ENCODE data around the gene AIFM1. TPM values are rescaled to one million over a fixed set of nuclear protein-coding genes. Genes with fewer than 3 reads are reported as not detected.

Gene AIFM1
- total RNA-seq, 1 donor from 2014 or later = 27.7 TPM

DNA sequence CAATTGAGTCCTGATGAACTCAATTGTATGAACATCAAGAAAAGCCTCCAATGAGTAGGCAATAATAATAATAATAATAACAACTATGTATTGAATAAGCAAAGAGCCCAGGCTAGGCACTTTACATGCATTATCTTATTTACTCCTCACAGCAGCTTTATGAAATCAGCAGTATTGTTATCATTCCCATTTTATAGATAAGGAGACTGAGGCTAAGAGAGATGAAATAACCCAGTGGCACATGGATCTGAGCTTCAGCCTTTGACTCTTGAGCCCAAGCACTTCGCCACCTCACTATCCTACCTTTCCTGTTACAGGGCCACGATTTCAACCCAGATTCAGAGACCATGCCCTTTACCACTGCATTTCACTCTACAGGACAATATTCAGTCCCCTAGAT, 9.3 kb upstream of the AIFM1 start:
- H3K36me3 Mint-ChIP-seq (ENCODE audit: unreplicated experiment) = no peaks in the 10 kb centered on the region
- no peak overlapping the region for H3K4me3 Mint-ChIP-seq (ENCODE audit: unreplicated experiment)
- H3K9me3 Mint-ChIP-seq (ENCODE audit: unreplicated experiment) = peaks cover 6% of the 10 kb centered on the region
- H3K27ac Mint-ChIP-seq (ENCODE audit: unreplicated experiment) = no peak overlapping the region
- peaks cover 32% of the 10 kb centered on the region for H3K4me1 Mint-ChIP-seq (ENCODE audit: unreplicated experiment)
- no peak for DNase-seq (ENCODE audit: extremely low spot score, unreplicated experiment)
- H3K27me3 Mint-ChIP-seq (ENCODE audit: unreplicated experiment) = no peaks in the 10 kb centered on the region
- TF ChIP-seq, protein P1, sequence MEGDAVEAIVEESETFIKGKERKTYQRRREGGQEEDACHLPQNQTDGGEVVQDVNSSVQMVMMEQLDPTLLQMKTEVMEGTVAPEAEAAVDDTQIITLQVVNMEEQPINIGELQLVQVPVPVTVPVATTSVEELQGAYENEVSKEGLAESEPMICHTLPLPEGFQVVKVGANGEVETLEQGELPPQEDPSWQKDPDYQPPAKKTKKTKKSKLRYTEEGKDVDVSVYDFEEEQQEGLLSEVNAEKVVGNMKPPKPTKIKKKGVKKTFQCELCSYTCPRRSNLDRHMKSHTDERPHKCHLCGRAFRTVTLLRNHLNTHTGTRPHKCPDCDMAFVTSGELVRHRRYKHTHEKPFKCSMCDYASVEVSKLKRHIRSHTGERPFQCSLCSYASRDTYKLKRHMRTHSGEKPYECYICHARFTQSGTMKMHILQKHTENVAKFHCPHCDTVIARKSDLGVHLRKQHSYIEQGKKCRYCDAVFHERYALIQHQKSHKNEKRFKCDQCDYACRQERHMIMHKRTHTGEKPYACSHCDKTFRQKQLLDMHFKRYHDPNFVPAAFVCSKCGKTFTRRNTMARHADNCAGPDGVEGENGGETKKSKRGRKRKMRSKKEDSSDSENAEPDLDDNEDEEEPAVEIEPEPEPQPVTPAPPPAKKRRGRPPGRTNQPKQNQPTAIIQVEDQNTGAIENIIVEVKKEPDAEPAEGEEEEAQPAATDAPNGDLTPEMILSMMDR (IDR thresholded peaks at IDR 0.05) = no peak

DNA sequence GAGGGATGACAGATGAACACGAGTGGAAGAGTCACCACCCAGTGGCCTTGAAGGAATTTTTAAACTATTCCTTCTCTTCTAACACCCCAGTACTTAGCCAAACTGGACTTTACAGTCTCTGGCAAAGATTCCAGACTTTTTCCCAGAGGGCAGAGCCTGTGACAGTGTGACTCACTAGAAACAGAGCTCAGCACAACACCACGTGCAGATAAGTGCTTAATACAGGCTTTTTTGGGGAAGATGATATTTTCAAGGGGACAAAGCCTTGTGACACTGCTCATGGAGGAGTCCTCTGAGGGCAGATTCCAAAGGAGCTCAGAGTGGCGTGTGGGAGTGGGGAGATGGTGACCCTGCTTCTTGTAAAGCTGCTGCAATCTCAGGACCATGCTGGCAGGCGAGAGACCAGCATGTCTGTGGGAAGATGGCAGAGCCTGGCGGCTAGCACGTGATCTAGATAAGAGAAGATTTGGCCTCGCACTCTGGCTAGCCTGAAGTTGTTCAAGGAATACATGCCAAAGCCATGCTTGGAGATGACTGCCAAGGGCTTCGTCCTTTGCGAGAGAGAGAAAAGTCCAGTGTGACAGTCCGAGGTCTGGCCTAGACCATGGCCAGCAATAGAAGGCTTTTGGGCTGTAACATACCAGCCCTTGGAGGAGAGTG, 8.5 kb upstream of the AIFM1 start:
- TF ChIP-seq, protein P1 (IDR thresholded peaks at IDR 0.05) = no peak
- Mint-ChIP-seq H3K9me3 (ENCODE audit: unreplicated experiment) (peaks cover 6% of the 10 kb centered on the region), H3K27ac (ENCODE audit: unreplicated experiment) (peak overlapping the region; percentile 92), H3K36me3 (ENCODE audit: unreplicated experiment) (no peaks in the 10 kb centered on the region), H3K27me3 (ENCODE audit: unreplicated experiment) (no peaks in the 10 kb centered on the region), H3K4me3 (ENCODE audit: unreplicated experiment) (peak overlapping the region; percentile 10), H3K4me1 (ENCODE audit: unreplicated experiment) (peaks cover 27% of the 10 kb centered on the region)
- DNase-seq (ENCODE audit: extremely low spot score, unreplicated experiment) = peak; percentile 63

DNA sequence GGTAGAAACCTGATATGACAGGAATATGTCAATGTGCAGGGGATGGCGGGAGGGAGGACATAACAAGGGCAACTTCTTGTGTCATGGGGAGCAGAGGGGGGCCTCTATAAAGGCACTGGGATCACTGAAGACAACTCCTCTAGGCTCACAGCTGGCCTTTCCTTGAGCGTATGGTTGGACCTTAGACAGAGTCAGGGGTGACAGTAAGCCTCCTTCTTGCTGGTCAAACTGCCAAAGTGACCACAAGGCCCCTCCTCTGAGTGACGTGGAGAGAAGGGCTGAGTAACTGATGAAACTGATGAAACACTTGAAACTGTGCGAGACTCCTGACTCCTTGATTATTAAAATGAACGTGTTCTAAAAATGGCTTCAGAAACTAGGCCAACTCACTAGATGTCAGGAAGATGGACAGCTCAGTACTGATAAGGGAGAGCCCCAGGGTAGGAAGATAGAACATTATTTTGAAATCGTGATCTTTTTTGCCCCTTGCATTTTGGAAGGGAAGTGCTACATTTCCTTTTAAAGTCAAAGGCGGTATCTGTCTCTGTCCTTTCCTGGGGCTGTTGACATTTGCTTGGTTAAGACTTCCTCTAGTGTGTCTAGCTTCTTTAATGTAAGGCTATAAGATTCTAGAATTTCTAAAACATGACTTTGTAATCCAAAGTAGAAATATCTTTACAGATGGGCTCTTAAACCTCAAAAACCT, 7.7 kb upstream of the AIFM1 start:
- H3K9me3 Mint-ChIP-seq (ENCODE audit: unreplicated experiment) = peaks cover 6% of the 10 kb centered on the region
- no peaks in the 10 kb centered on the region for H3K36me3 Mint-ChIP-seq (ENCODE audit: unreplicated experiment)
- H3K4me1 Mint-ChIP-seq (ENCODE audit: unreplicated experiment) = peaks cover 27% of the 10 kb centered on the region
- peak; percentile 81 for DNase-seq (ENCODE audit: extremely low spot score, unreplicated experiment)
- H3K27me3 Mint-ChIP-seq (ENCODE audit: unreplicated experiment) = no peaks in the 10 kb centered on the region
- peak overlapping the region; percentile 57 for H3K4me3 Mint-ChIP-seq (ENCODE audit: unreplicated experiment)
- TF ChIP-seq, protein P1 (IDR thresholded peaks at IDR 0.05) = no peak
- peak overlapping the region; percentile 92 for H3K27ac Mint-ChIP-seq (ENCODE audit: unreplicated experiment)

DNA sequence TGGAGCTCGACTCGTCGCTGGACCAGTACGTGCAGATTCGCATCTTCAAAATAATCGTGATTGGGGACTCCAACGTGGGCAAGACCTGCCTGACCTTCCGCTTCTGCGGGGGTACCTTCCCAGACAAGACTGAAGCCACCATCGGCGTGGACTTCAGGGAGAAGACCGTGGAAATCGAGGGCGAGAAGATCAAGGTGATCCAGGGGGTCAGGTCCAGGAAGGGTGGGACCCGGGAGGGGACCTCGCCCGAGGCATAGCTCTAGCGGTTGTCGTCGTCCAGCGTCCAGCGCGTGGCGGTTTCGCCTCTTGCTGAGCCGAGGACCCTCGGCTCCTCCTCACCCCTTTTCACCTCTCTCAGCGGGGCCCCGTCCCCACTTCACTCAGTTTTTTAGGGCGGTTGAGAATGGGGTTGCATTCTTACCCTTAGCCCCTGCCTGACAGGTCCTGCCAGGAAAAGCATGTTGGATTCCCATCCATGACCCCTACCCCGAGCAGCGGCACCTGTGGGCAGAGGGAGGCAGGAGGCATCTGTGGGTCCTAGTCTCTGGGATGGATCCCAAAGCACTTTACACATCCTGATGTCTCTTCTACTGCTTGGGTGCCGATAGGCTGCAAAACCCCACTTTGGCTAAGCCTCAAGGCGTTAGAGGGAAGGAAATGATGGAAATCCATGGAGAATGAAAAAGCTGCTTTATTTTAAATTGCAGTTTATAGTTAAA, 6.6 kb upstream of the AIFM1 start:
- peak overlapping the region; percentile 92 for H3K27ac Mint-ChIP-seq (ENCODE audit: unreplicated experiment)
- no peaks in the 10 kb centered on the region for H3K9me3 Mint-ChIP-seq (ENCODE audit: unreplicated experiment)
- peaks cover 27% of the 10 kb centered on the region for H3K4me1 Mint-ChIP-seq (ENCODE audit: unreplicated experiment)
- no peaks in the 10 kb centered on the region for H3K27me3 Mint-ChIP-seq (ENCODE audit: unreplicated experiment)
- peak; percentile 83 for DNase-seq (ENCODE audit: extremely low spot score, unreplicated experiment)
- H3K36me3 Mint-ChIP-seq (ENCODE audit: unreplicated experiment) = no peaks in the 10 kb centered on the region
- TF ChIP-seq, protein P1 (IDR thresholded peaks at IDR 0.05) = no peak
- peak overlapping the region; percentile 77 for H3K4me3 Mint-ChIP-seq (ENCODE audit: unreplicated experiment)

Data from osteocyte (in vitro differentiated cells).